ENCODE results near the gene IDH3B. TPM values are rescaled to one million over a fixed set of nuclear protein-coding genes. Genes with fewer than 3 reads are reported as not detected.
"Not testable (repeated sequence)": the region's sequence is repeated elsewhere in the genome, so short reads cannot be mapped to it uniquely, and the experiment has no call there.

IDH3B gene
- total and polyA plus RNA-seq, 4 donors, result 78.7 to 130 (median 112) TPM

GRCh38 chr20:2703716-2704475, 39.9 kb upstream of the IDH3B start:
- DNase-seq (ENCODE audit: low read depth in 4 of 6, low spot score in 6 of 6), result no peak
- 84% methylated on average over 7 of the region's 8 CpGs for WGBS (ENCODE audit: insufficient coverage)
- Histone ChIP-seq H3K4me3 (ENCODE audit: low read depth, low read length) (no peak overlapping the region), H3K4me1 (ENCODE audit: control insufficient read depth, insufficient read depth, low read length) (peaks cover 25% of the 10 kb centered on the region), H3K9me3 (ENCODE audit: control insufficient read depth, insufficient read depth, low read length) (no peaks in the 10 kb centered on the region), H3K27ac (ENCODE audit: low read depth, low read length) (no peak overlapping the region), H3K36me3 (ENCODE audit: control insufficient read depth, insufficient read depth, low read length) (peaks cover 26% of the 10 kb centered on the region), H3K27me3 (ENCODE audit: control insufficient read depth, insufficient read depth, low read length) (no peaks in the 10 kb centered on the region)

- Histone ChIP-seq H3K27ac (ENCODE audit: low read depth, low read length) (no peak overlapping the region), H3K27me3 (ENCODE audit: control insufficient read depth, insufficient read depth, low read length) (no peaks in the 10 kb centered on the region), H3K4me3 (ENCODE audit: low read depth, low read length) (no peak overlapping the region), H3K36me3 (ENCODE audit: control insufficient read depth, insufficient read depth, low read length) (peaks cover 16% of the 10 kb centered on the region), H3K9me3 (ENCODE audit: control insufficient read depth, insufficient read depth, low read length) (no peaks in the 10 kb centered on the region), H3K4me1 (ENCODE audit: control insufficient read depth, insufficient read depth, low read length) (peaks cover 46% of the 10 kb centered on the region)
- 23% methylated on average over 4 of the region's 5 CpGs for WGBS (ENCODE audit: insufficient coverage)
- DNase-seq (ENCODE audit: low read depth in 4 of 6, low spot score in 6 of 6), result peak in 1 of 6 donors; percentile 4
Measured at GRCh38 chr20:2701671-2702081, 37.7 kb upstream of the IDH3B start.

DNA sequence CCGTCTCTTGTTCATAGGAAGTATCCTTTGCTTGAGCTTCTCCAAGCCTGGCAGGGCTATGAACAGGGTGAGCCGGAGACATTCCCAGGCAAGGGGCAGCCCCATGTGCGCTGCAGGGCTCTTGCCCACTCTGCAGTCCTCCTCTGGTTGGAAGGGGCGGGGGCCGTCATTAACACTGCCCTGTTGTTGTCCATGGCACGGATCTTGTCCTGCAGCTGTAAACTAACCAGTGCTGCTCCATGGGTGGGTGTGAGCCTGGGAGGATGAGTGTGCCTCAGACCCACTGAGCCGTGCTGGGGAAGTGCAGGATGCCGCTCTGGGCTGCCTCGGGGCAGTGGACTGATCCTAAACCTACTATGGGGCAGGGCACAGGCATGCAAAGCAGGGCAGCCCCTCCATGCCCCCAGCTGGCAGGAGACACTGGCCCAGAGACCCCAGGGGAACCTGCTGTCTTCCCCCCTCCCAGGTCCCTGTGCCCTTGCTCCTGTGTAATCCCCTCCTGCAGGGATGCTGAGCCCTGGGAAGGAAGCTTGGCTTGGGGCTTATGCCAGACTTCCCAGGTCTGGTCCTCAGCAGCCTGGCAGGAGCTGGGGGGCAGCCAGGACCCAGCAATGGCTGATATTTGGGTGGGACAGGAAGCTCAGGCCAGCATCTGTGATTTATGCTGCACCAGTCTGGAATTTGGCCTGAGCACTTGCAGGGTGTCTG, 37.1 kb upstream of the IDH3B start:
- no peak overlapping the region for H3K27ac ChIP-seq (ENCODE audit: low read depth, low read length)
- H3K27me3 ChIP-seq (ENCODE audit: control insufficient read depth, insufficient read depth, low read length), result no peaks in the 10 kb centered on the region

DNA sequence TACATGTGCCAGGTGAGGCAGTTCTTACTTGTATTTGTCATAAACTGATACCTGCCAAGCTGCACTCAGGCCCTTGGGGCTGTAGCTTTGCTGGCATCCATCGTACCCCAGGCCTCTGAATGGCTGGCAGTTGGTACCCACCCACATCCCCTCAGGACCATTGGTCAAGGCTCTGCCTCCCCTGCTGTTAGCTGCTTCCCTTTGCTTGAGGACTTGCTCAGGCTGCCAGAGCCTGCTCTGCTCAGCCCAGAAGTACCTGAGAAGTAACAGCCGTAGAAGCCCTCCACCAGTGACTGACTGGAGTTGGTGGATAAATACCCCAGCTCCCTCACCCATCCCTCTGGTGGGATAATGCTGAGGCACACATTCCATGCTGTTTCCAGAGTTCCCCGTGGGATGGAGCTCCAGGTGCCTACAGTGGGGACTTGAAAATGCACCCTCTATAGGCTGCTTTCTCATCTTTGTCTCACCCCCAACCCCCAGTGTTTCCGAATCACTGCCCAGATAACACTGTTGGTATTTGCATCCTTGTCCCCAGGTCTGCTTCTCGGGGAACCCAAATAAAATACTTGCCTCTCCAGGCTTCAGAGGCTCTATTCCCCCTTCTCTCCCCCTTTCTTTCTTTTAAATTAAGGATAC, 35.9 kb upstream of the IDH3B start:
- Histone ChIP-seq H3K4me3 (ENCODE audit: low read depth, low read length) (no peak overlapping the region), H3K27me3 (ENCODE audit: control insufficient read depth, insufficient read depth, low read length) (no peaks in the 10 kb centered on the region), H3K9me3 (ENCODE audit: control insufficient read depth, insufficient read depth, low read length) (no peaks in the 10 kb centered on the region), H3K4me1 (ENCODE audit: control insufficient read depth, insufficient read depth, low read length) (peaks cover 54% of the 10 kb centered on the region), H3K27ac (ENCODE audit: low read depth, low read length) (no peak overlapping the region), H3K36me3 (ENCODE audit: control insufficient read depth, insufficient read depth, low read length) (peaks cover 5% of the 10 kb centered on the region)
- no peak for DNase-seq (ENCODE audit: low read depth in 4 of 6, low spot score in 6 of 6)
- WGBS (ENCODE audit: insufficient coverage), result 55% methylated on average over 5 of the region's 5 CpGs

More for the DNA sequence above, 37.1 kb upstream of the IDH3B start:
- peaks cover 49% of the 10 kb centered on the region for H3K4me1 ChIP-seq (ENCODE audit: control insufficient read depth, insufficient read depth, low read length)
- H3K4me3 ChIP-seq (ENCODE audit: low read depth, low read length), result no peak overlapping the region
- peaks cover 12% of the 10 kb centered on the region for H3K36me3 ChIP-seq (ENCODE audit: control insufficient read depth, insufficient read depth, low read length)
- 26% methylated on average over 8 of the region's 9 CpGs for whole genome bisulfite sequencing (ENCODE audit: insufficient coverage)
- peak in 2 of 6 donors; percentile 19 to 56 for DNase-seq (ENCODE audit: low read depth in 4 of 6, low spot score in 6 of 6)
- H3K9me3 ChIP-seq (ENCODE audit: control insufficient read depth, insufficient read depth, low read length), result no peaks in the 10 kb centered on the region

- WGBS (ENCODE audit: insufficient coverage), result 31% methylated on average over 4 of the region's 4 CpGs
Measured at GRCh38 chr20:2698912-2699311, 34.9 kb upstream of the IDH3B start.

GRCh38 chr20:2698186-2698817, 34.3 kb upstream of the IDH3B start:
- no peak overlapping the region for H3K4me3 ChIP-seq (ENCODE audit: low read depth, low read length)
- peaks cover 7% of the 10 kb centered on the region for H3K27me3 ChIP-seq (ENCODE audit: control insufficient read depth, insufficient read depth, low read length)
- peaks cover 66% of the 10 kb centered on the region for H3K4me1 ChIP-seq (ENCODE audit: control insufficient read depth, insufficient read depth, low read length)
- WGBS (ENCODE audit: insufficient coverage), result 77% methylated on average over 3 of the region's 4 CpGs
- H3K36me3 ChIP-seq (ENCODE audit: control insufficient read depth, insufficient read depth, low read length), result peaks cover 5% of the 10 kb centered on the region
- DNase-seq (ENCODE audit: low read depth in 4 of 6, low spot score in 6 of 6), result no peak
- H3K9me3 ChIP-seq (ENCODE audit: control insufficient read depth, insufficient read depth, low read length), result no peaks in the 10 kb centered on the region
- no peak overlapping the region for H3K27ac ChIP-seq (ENCODE audit: low read depth, low read length)

More at GRCh38 chr20:2698912-2699311, 34.9 kb upstream of the IDH3B start:
- H3K27ac ChIP-seq (ENCODE audit: low read depth, low read length), result no peak overlapping the region
- H3K4me1 ChIP-seq (ENCODE audit: control insufficient read depth, insufficient read depth, low read length), result peaks cover 63% of the 10 kb centered on the region
- DNase-seq (ENCODE audit: low read depth in 4 of 6, low spot score in 6 of 6), result peak in 2 of 6 donors; percentile 40 to 41
- H3K27me3 ChIP-seq (ENCODE audit: control insufficient read depth, insufficient read depth, low read length), result peaks cover 6% of the 10 kb centered on the region
- no peaks in the 10 kb centered on the region for H3K9me3 ChIP-seq (ENCODE audit: control insufficient read depth, insufficient read depth, low read length)
- H3K4me3 ChIP-seq (ENCODE audit: low read depth, low read length), result no peak overlapping the region
- H3K36me3 ChIP-seq (ENCODE audit: control insufficient read depth, insufficient read depth, low read length), result peaks cover 5% of the 10 kb centered on the region

DNA sequence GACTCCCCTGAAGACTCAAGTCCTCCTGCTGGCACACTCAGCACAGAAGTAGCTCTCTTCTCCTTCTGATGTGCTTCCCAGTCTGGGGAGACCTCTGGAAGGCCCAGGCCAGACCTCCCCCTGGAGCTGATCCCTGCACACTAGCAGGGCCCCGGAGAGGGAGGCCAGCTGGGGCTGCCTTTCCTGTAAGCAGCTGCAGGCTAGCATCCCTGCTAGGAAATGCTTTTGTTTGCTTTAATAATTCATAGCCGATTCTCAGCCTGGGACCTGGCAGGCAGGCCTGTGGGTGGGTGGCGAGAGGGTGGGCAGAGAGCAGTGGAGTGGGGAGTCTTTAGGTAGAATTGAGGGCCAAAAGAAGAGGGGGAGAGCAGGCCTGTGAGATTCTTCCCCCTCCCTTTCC, 33.8 kb upstream of the IDH3B start:
- DNase-seq (ENCODE audit: low read depth in 4 of 6, low spot score in 6 of 6), result no peak
- WGBS (ENCODE audit: insufficient coverage), result 0% methylated on average over 1 of the region's 3 CpGs
- H3K4me3 ChIP-seq (ENCODE audit: low read depth, low read length), result no peak overlapping the region
- no peaks in the 10 kb centered on the region for H3K9me3 ChIP-seq (ENCODE audit: control insufficient read depth, insufficient read depth, low read length)
- H3K27ac ChIP-seq (ENCODE audit: low read depth, low read length), result no peak overlapping the region
- H3K36me3 ChIP-seq (ENCODE audit: control insufficient read depth, insufficient read depth, low read length), result peaks cover 5% of the 10 kb centered on the region
- H3K27me3 ChIP-seq (ENCODE audit: control insufficient read depth, insufficient read depth, low read length), result peaks cover 7% of the 10 kb centered on the region
- peaks cover 66% of the 10 kb centered on the region for H3K4me1 ChIP-seq (ENCODE audit: control insufficient read depth, insufficient read depth, low read length)

DNA sequence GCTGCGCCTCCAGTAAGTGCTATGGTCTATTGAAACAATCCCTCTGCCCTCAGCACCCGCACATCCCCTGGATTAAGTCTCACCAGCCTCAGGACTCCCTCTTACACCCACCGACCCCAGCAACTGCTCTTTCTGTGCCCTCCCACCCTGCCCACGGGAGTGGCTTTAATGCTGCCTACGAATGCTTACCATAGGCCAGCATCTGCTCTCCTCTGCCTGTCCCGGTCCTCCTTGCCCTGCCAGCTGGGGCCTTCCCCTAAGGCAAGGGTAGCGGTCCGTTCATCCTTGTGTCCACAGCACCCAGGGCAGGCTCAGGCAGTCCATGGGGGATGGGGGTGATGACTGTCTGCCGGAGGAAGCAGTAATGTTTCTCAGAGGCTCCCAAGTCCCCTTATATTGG, 32.6 kb upstream of the IDH3B start:
- WGBS (ENCODE audit: insufficient coverage), result 80% methylated on average over 7 of the region's 9 CpGs

GRCh38 chr20:2695984-2696525, 32.0 kb upstream of the IDH3B start:
- DNase-seq (ENCODE audit: low read depth in 4 of 6, low spot score in 6 of 6); H3K4me3 ChIP-seq (ENCODE audit: low read depth, low read length); H3K36me3 ChIP-seq (ENCODE audit: control insufficient read depth, insufficient read depth, low read length); H3K27ac ChIP-seq (ENCODE audit: low read depth, low read length); H3K9me3 ChIP-seq (ENCODE audit: control insufficient read depth, insufficient read depth, low read length); H3K27me3 ChIP-seq (ENCODE audit: control insufficient read depth, insufficient read depth, low read length): not testable (repeated sequence)
- H3K4me1 ChIP-seq (ENCODE audit: control insufficient read depth, insufficient read depth, low read length), result peaks cover 66% of the 10 kb centered on the region
- 95% methylated on average over 6 of the region's 12 CpGs for WGBS (ENCODE audit: insufficient coverage)

More for the DNA sequence above, 32.6 kb upstream of the IDH3B start:
- Histone ChIP-seq H3K4me3 (ENCODE audit: low read depth, low read length) (no peak overlapping the region), H3K36me3 (ENCODE audit: control insufficient read depth, insufficient read depth, low read length) (peaks cover 5% of the 10 kb centered on the region), H3K27ac (ENCODE audit: low read depth, low read length) (no peak overlapping the region), H3K9me3 (ENCODE audit: control insufficient read depth, insufficient read depth, low read length) (no peaks in the 10 kb centered on the region), H3K4me1 (ENCODE audit: control insufficient read depth, insufficient read depth, low read length) (peaks cover 67% of the 10 kb centered on the region), H3K27me3 (ENCODE audit: control insufficient read depth, insufficient read depth, low read length) (peaks cover 7% of the 10 kb centered on the region)
- no peak for DNase-seq (ENCODE audit: low read depth in 4 of 6, low spot score in 6 of 6)
